HFF-Myc (cell line): ENCODE data around the gene MAP3K5.

ENCODE experiments used
- DNase-seq: peaks from one replicate; pipeline ENCODE4 v3.0.0-alpha.2; 2011; ENCODE audit warnings: low read depth; ENCODE audit errors: extremely low read depth
- H3K4me3 ChIP-seq: replicated peaks from 2 replicates; pipeline ENCODE4 v1.5.1; 2011; ENCODE audit warnings: low read depth, mild to moderate bottlenecking, control low read depth, low read length
- CTCF ChIP-seq: IDR thresholded peaks from 2 replicates; pipeline ENCODE4 v1.5.1; 2012; ENCODE audit warnings: mild to moderate bottlenecking, low read depth, low read length, control low read depth; ENCODE audit errors: missing control alignments

Gene MAP3K5

GRCh38 chr6:136576821-136577220 lies 215.5 kb downstream of the MAP3K5 start:
- H3K4me3 ChIP-seq, result no peak overlapping the region
- TF ChIP-seq CTCF, result no peak
- no peak for DNase-seq

- DNase-seq, result no peak
- no peak overlapping the region for H3K4me3 ChIP-seq
- no peak for TF ChIP-seq CTCF
Observed at GRCh38 chr6:136571496-136571895, 220.8 kb downstream of the MAP3K5 start.

- H3K4me3 ChIP-seq, result no peak overlapping the region
- TF ChIP-seq CTCF, result no peak
- no peak for DNase-seq
Observed at GRCh38 chr6:136571065-136571464, 221.2 kb downstream of the MAP3K5 start.

GRCh38 chr6:136568129-136568528 lies 224.1 kb downstream of the MAP3K5 start:
- no peak for DNase-seq
- TF ChIP-seq CTCF, result no peak
- no peak overlapping the region for H3K4me3 ChIP-seq

GRCh38 chr6:136567688-136568087 lies 224.6 kb downstream of the MAP3K5 start:
- TF ChIP-seq CTCF, result no peak
- H3K4me3 ChIP-seq, result no peak overlapping the region
- no peak for DNase-seq

GRCh38 chr6:136566851-136567250 lies 225.4 kb downstream of the MAP3K5 start:
- no peak for DNase-seq

More at GRCh38 chr6:136566851-136567250, 225.4 kb downstream of the MAP3K5 start:
- no peak overlapping the region for H3K4me3 ChIP-seq
- TF ChIP-seq CTCF, result no peak
